NCI-H1092 treated with DMSO at 0.1 percent for 48 hours (cell line): ENCODE measurements around the gene SSTR3.

Experiments used
- DNase-seq: peaks from one replicate; lab custom pipeline; 2025; lab: John Stamatoyannopoulos, UW

The SSTR3 gene

DNA sequence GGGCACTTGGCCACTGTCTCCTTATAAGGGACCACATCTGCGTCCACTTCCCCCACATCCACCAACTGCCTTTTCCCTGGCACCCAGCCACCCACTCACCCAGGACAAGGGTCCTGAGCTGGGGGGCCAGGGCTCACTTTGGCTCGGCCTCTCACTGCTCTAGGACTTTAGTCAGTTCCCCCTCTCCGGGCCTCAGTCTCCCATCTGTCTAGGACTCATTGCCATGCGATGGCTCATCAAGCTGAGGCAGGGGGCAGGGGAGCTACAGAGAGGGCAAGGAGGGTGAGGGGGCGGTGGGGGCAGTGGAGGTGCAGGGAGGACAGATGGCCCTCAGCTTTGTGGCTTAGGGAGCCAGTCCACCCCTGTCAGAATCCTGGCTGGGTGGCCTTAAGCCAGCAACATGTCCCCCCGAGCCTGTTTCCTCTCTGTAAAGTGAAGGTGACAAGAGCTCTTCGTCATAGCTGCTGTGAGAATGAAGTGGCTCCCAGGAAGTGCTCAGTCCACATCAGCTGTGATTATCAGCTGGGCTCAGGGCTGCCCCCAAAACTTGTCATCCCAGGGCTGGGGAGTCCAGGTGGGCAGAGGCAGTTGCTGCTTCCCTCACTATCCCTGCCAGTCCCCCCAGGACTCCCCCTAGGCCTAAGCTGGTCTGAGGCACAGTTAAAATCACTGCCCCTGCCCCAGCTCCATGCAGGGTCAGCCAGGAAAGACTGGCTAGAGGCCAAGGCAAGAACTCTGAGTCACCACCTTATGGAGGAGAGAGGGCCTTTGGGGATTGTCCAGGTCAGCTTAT is 16.9 kb upstream of the SSTR3 start:
- DNase-seq = no peak

DNA sequence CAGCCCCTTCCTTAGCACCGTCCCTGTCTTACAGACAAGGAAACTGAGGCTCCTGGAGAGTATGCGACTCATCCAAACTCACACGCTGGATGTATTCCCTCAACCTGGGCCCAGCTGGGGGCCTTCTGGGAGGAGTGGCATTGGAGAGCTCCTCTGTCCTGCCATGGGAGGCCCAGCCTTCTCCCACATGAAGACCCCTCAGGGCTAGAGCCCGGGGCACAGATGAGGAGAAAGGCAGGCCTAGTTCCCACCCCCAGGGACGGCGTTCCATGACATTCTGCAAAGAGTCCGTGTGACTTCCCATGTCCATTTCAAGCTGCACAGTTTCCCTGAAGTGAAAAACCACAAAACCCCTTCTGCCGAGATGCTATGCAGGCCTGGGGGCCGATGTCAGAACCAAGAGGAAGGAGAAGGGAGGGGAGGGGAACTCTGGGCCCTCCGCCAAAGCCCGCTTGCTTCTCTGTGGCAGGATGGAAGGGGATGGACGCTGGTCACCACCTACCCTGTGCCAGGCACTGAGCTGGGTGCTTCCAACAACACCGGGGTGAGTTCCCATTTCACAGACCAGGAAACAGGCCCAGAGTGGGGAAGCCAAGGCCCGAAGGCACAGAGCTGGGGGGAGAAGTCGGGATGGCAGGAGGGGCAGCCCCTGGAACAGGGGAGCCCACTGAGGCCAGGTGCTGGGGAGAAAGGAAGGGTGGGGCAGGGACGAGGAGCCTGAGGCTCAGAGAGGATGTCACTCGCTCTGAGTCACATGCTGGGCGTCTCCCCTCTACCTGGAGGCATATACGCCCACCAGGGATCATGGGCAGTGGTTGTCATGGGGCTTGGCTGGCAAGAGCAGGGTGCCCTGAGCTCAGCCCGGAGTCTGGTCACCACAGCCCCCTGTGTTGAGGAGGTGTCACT is 16.1 kb upstream of the SSTR3 start:
- no peak for DNase-seq

DNA sequence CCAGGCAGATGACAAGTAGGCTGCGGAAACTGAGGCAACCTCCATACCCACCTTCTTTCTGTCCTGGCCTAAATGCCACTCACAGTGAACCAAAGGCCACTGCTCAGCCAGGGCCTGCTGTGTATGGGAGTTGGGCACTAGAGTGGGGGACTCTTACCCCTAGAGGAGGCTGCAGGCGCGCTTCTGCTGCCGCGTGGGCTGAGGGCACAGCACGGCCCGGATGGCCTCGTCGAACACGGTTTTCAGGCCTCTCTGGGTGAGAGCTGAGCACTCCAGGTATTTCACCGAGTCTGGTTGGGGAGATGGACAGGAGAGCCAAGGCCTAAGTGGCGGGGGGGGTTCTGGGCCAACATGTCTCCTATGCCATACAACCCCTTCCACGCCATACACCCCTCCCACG is 14.2 kb upstream of the SSTR3 start:
- no peak for DNase-seq

DNA sequence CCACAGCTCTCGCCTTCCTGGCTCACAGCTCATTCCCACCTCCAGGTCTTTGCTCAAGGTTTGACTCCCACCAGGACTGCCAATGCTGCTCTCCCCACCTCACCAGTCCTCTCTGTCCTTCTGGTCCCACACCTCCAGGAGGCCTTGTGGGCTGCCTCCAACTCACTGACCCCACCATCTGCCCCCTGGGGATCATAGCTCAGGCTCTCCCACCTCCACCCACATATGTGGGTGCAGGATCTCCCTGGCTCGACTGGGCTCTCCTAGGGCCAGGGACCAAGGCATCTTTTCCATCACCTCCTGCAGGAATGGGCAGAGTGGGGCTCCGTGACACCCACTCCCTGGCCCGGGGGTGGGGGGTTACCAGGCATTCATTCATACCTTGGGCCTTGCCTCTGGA is 13.8 kb upstream of the SSTR3 start:
- DNase-seq = no peak

DNA sequence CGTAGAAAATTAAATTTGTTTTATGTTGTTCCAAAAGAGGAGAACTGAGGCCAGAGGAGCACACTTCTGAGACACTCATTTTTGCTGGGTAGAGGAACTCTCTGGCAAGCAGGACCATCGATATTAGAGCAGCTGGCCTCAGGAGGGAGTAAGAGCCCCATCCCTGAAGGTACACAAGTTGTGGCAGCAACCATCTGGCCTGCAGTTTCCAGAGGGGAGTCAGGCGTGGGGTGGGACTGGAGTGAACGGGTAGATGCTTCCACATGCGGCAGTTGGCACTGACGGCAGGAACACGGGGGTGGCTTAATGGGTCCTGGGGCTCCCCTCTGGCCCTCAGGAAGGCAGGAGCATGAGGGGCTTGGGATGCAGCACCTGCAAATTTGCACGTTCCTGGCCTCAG is 13.2 kb upstream of the SSTR3 start:
- DNase-seq = peak; percentile 5

DNA sequence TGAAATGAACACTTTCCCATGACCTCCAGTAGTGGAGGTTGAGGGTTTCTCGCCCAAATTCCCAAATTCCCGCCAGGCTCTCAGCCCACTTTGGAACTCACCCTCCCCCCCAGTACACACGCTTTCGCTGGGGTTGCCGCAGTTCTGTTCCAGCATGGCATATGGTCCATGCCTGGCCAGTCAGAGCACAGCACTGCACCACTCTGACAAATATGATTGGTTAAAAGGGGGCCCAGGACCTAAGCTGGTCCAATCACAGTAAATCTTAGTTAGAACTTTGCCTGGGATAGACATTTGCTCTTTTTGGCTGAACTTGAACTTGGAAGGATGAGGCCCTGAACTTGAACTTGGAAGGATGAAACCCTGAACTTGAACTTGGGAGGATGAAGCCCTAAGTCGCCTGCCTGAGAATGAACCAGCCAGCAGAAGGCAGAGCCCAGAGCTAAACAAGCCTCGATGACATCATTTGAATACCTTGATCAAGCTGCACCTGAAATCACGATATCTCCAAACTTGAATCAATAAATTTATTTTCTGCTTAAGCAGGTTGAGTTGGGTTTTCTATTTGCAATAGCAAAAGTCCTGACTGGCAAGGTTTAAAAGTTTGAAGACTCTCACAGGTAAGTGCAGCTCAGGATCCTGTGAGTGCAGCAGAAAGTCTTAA is 12.6 kb upstream of the SSTR3 start:
- no peak for DNase-seq

DNA sequence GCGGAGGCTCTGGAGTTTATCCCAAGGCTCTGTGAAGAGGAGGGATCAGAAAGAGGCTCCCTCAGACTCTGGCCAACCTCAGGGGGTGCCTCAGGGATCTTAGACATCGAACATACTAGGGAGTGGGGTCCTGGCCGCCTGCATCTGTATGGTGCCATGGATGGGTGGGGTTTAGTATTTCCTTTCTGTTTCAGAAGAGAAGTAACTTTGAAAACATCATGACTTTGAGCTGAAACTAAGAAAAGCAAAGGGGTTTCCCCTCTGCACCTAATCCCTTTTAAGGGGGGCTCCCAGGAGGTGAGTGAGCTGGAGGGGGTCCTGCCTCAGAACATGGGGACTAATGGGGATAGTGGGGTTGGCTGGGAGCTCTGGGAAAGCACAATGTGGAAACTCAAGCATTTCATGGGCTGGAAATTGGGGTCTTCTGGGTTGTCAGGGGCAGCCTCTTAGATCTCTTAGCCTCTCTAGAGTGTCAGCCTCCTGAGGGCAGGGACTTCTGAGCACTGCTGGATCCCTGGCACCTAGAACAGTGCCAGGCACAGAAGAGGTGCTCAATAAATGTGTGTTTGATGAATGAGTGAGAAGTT is 11.8 kb upstream of the SSTR3 start:
- DNase-seq = no peak

DNA sequence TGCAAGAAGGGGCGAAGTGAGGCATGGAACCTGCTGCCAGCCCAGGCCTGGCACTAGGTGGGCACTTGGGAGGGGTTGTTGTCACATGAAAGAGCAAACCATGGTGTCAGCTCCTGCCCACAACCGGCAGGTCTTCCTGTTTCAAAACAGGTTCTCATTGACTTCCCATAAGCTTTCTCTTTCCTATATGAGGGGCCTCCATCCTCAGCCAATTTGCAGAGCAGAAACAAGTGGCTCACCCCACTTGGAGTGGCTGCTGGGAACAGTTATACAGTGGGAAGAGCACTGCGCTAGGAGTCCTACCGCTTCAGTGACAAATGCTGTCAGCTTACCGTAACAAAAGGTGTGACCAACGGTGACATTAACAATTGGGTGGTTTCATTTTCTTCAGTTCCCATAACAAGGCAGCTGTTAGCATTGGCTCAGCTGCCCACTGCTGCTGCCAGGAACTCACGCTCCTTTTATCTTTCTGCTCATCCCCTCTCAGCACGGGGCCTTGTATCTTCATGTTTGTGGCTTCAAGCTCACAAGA is 10.2 kb upstream of the SSTR3 start:
- no peak for DNase-seq

DNA sequence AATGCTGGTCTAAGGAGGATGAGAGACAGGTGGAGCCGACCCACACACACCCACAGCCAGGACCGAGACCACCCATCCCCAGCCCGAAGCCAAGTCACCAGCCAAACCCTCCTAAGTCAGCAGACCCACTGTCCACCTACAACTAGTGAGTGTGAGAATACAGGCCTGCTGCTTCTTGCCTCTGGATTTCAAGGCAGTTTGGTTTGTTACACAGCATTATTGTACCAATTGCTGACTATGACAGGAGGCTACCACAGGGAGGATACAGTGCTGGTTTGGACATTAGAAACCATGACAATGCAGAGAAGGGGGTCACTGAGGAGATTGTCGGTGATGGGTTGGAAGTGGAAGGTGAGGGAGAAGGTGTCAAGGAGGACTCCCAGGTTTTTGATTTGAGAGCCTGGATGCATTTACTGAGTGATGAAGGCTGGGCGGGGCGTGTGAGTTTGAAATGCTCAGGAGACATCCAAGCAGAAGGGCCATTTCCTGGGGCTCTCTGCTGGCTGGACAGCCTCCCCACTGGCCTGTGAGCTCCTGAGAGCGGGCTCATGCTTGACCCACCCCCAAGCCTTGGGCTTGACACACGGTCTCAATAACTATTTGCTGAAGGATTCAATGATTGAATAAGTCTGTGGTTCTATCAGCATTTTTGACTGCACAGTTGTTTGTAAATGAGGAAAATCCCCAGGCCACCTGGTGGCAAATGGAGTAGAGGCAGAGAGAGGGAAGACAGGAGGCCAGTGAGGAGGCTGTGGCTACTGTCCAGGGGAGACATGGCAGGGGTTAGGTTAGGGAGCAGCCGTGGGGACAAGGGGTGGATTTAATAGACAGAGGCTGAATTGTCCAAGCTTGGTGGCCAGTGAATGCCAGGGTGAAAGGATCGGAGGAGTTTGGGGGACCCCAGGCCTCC is 9.4 kb upstream of the SSTR3 start:
- DNase-seq = no peak

DNA sequence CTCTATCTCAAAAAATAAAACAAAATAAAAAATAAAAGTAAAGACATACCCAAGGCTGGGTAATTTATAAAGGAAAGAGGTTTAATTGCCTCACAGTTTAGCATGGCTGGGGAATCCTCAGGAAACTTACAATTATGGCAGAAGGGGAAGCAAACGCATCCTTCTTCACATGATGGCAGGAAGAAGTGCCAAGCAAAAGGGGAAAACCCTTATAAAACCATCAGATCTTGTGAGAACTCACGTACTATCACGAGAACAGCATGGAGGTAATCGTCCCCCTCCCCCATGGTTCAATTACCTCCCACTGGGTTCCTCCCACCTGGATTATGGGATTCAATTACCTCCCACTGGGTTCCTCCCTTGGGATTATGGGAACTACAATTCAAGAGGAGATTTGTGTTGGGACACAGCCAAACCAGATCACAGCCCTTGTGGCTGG is 8.3 kb upstream of the SSTR3 start:
- no peak for DNase-seq

DNA sequence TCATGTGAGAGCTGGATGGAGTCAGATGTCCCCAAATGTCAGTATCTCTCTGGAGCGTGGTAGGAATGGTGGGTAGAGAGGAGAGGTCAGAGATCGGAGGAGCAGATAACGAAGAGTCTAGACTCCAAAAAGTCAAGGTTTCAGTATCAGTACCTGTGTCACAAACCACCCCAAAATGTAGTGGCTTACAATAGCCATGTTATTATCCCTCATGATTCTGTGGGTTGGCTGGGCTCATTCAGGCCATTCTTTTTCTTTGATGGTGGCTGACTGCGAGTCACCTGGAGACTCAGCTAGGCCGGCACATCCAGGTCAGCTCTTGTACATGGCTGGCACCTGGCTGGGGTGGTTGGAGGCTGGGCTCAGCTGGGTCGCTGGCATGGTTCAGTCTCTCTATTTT is 7.3 kb upstream of the SSTR3 start:
- DNase-seq = no peak

DNA sequence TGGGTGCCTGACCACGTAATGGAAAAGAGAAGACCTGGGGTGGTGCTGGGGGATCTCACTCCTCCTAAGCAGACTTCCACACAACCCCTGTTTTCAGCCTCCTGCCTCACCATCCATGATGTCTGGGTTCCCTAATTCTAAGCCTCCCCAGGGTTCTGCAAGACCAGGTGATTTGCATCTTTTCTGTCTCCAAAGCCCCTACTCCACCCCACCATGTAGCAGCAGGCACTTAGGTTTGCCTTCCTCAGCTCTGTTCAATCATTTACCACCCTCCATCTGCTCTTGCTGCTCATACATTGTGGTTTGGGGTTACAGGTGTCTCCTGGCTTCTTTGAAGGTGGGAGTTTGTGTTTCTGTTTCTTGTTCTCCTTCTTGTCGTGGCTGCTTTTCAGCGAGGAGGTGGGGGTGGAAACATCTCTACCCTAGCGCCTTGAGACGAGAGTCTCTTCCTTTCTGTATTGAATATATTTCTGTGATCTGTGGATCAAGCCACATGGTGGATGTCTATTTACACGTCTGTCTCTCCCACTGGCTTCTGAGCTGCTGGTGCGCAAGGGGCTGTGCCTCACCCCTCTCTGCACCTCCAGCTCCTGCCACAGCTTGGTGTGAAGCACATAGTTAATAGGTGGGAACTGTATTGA is 6.6 kb upstream of the SSTR3 start:
- DNase-seq = no peak

DNA sequence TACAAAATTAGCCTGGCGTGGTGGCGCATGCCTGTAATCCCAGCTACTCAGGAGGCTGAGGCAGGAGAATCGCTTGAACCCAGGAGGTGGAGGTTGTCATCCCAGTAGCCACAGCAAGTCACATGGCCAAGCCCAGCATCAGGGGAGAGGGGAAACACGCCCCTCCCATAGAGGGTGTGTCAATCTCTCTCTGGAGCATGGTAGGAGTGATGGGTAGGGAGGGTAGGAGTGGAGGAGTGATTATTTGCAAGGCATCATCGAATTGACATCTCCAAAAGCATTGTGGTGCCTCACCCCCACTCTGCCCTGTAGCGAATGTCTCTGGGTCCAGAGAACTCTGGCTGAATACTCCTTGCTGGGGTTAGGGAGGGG is 6.1 kb upstream of the SSTR3 start:
- no peak for DNase-seq

DNA sequence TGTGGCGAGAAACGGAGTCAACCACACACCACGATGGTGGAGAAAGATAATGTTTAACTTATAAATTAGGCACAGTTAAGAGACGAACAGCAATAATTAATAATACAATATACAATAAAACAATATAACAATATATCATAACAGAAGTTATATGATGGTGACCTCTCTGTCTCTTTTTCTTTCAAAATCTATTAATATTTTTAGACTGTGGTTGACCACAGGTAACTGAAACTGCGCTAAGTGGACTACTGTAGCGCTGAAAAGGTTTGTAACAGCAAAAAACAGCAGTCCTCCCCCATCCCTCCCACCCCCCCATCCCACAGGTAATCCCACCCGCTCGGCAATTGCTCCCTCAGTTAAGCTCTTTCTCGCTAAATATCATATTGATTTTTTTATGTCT is 3.6 kb upstream of the SSTR3 start:
- no peak for DNase-seq

DNA sequence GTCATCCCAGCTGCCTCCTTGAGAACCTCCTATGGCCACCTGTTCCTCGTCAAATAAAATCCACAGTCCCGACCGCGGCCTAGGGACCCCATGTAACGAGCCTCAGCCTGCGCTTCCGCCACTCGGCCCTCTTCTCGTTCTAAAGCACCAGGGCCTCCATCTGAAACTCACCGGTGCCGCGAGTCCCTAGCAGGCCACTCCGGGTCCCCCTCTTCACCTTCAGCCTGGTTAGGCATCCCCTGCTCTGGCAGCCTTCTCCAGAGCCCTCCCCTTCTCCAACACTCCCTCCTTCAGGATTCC is 2.4 kb upstream of the SSTR3 start:
- DNase-seq = no peak

DNA sequence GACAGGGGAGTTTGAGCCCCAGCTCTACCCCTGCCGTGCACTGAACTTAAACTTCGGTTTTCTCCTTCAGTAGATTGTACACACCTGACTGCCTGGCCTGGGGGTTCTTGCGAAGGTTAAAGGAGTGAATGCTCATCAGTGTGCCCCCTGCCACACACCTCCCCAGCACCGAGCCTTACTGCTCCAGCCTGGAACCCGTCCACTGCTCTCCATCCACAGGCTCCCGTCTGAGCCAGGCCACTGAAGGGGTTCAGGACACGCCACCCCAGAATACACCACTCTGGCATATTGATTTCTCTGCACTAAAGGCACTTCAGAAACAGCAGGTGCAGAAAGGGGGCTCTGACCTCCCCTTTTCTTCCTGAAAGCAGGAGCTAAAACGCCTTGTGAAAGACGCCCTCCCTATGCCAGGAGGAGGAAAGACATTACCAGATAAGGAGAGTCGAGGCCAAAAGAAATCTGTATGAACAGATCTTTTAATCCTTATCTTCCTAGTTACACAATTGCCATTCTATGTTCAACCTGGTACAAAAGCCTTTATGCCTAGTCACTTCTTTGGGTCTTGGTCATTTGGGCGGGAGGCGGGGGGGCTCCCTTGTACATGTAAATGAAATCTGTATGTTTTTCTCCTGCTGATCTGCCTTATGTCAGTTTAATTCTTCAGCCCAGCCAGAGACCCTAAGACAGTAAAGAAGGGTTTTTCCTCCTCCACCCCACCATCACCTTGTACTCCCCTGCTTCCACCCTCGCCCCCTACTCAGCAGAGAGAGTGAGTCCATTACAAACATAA is 1.9 kb upstream of the SSTR3 start:
- DNase-seq = no peak

DNA sequence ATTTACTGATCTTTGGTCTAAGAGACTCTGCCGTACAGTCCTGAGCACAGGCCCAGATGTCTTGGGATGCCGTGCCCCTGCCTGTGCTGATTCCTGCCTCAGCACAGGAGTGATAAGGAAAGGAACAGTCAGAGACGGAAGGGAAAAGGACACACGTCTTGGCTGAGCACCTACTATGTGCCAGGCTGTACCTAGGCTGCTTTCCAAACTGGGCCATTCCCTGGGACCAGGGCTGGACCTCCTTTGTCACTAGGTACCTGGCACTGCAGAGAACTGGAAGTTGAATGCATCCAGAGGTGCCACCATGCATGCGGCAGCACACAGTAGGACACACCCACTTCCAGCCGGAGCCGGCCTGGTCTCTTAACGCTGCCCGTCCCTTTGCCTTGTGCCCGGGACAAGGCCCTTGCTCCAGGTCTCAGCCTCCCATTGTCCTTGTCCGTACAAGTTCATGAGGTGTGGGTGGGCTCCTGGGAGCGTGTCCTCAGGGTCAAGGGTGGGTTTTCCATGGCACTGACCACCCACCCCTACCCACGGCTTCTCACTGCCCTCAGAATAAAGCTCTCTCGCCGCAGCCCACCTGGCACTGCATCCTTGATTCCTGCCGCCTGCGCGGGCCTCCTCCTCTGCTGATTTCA is 1.1 kb upstream of the SSTR3 start:
- no peak for DNase-seq

DNA sequence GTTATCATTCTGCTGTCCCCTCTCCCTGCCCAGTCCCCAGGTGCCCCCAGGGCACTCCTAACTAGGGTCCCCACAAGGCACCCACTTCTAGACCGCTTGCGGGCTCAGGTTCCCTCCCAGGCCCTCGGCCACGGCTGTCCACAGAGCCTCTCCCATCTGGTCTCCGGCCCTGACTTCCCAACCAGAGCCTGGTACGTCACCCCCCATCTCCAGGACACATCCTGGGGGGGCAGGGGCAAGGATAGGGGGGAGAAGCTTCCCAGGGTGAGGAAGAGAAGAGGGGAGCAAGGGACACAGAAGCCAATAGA is 457 bp downstream of the SSTR3 start:
- DNase-seq = no peak

DNA sequence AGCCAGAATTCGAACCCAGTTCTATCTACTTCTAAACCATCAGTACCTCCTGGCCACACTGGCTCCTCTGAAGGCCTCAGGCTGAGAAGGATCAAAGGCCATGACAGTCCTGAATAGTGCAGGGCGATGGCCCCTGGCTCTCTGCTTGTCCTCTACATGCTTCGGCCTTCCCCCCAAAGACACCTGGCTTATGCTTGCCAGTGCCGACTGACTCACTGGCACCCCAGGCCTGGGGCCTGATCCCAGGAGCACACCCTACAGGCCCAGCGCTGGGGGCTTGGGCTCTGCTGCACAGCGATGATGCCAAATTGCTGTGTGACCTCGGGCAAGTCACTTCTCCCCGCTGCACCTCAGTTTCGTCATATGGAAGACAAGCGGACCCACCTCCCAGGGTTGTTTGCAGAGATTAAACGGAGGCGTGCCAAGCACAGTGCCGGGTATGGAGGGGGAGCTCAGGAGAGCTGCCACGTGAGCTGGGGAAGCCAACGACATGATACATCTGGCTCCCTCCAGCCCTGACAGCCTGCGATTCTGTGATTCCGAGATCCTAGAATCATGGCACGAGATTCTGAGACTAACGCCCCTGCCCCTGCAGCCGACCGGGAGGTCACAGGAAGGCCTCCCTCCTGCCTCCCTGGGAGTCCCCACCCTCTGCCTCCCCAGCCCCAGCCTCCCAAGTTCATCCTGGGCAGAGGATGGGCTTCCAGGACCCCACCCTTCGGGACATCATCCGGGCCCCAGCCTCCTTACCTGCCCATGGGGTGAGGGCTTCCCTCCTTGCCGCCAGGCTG is 1.0 kb downstream of the SSTR3 start:
- DNase-seq = no peak
